K562 (cell line): ENCODE data around the gene PDE1A.

Source experiments
- CHD2 ChIP-seq: IDR thresholded peaks from 2 replicates; pipeline ENCODE4 v1.6.1; 2011; ENCODE audit warnings: low read depth, low read length
- DPF2 ChIP-seq: fragments of 450-650 bp; IDR thresholded peaks from 2 replicates; pipeline ENCODE4 v1.6.1; 2016
- EP300 ChIP-seq: IDR thresholded peaks from 2 replicates; pipeline ENCODE4 v1.6.1; 2012; ENCODE audit warnings: low read length, improper control_type of control experiment
- FOXJ3 ChIP-seq: sonication (generic); formaldehyde crosslinking; IDR thresholded peaks from 2 replicates; pipeline ENCODE4 v1.4.0; 2020; ENCODE audit warnings: mild to moderate bottlenecking, missing genetic modification reagents
- LCOR ChIP-seq: sonication (generic); formaldehyde crosslinking; IDR thresholded peaks from 2 replicates; pipeline ENCODE4 v1.8.0; 2022; ENCODE audit warnings: mild to moderate bottlenecking, missing genetic modification reagents
- MED1 ChIP-seq: sonication (generic); formaldehyde crosslinking; IDR thresholded peaks from 2 replicates; pipeline ENCODE4 v1.8.1; 2023; ENCODE audit warnings: missing genetic modification reagents, borderline replicate concordance
- ZNF408 ChIP-seq: fragments of 250-450 bp; sonication (Bioruptor Pico); IDR thresholded peaks from 2 replicates; pipeline ENCODE4 v1.4.0; 2020; ENCODE audit warnings: low read depth, mild to moderate bottlenecking, moderate library complexity

DNA sequence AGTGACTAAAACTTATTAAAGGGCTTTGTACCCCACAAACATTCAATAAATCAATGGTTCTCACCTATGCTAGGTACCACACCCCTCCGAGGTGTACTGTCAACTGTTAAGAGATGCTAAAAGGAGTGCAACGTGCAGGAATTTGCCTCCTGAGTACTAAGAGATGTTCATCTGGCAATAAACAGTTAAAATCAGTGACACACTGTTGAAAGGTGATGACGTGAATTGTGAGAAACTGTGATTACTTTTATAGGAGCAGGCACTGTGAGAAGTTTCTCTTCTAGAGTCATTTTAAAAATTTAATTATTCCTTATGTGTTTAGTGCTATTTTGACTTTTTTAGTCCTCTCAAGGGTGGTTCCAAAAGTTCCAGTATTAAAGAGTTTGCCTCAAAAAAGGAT is 61.0 kb downstream of the PDE1A start:
- TF ChIP-seq FOXJ3 (CRISPR knock-in tag) (no peak), CHD2 (no peak), MED1 (no peak), EP300 (no peak), DPF2 (no peak), ZNF408 (no peak), LCOR (no peak)
